ENCODE data around the gene SLC41A3. TPM values are rescaled to one million over a fixed set of nuclear protein-coding genes. Genes with fewer than 3 reads are reported as not detected.

SLC41A3 gene
- total RNA-seq, 1 donor from 2014 or later = 31.6 TPM

DNA sequence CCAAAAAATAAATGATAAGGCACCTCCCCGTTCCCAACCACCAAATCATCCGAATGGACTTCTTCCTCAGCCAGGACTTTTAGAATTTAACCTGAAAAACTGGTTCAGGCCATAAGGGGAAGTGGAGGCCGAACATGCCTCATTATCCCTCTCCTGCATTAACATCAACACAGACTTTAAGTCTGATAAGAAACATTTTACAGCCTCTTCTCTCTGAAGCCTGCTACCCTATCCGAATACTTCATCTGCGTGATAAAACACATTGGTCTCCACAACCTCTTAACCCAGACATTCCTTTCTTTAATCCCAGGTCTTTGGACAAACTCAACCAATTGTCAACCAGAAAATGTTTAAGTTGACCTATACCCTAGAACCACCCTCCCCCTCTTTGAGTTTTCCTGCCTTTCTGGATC lies 850 bp upstream of the SLC41A3 start:
- DNase-seq (ENCODE audit: low read depth) (no peak), FAIRE-seq (no peak)
- Histone ChIP-seq H3K4me1 (ENCODE audit: insufficient read depth, low read length) (peaks cover 4% of the 10 kb centered on the region), H3K27me3 (ENCODE audit: insufficient read depth, low read length) (no peaks in the 10 kb centered on the region), H3K79me2 (ENCODE audit: insufficient read depth, low read length) (peaks cover 4% of the 10 kb centered on the region), H3K4me3 (ENCODE audit: insufficient read depth, low read depth, low read length) (peak overlapping the region; percentile 60), H3K4me2 (ENCODE audit: low read length) (peak overlapping the region; percentile 84), H2AFZ (ENCODE audit: low read depth, low read length) (no peak overlapping the region), H3K36me3 (ENCODE audit: insufficient read depth, low read length) (no peaks in the 10 kb centered on the region), H4K20me1 (ENCODE audit: insufficient read depth, low read length) (peaks cover 6% of the 10 kb centered on the region), H3K27ac (ENCODE audit: low read depth, low read length) (no peak overlapping the region), H3K9me3 (ENCODE audit: insufficient read depth, low read depth, low read length) (no peaks in the 10 kb centered on the region), H3K9ac (ENCODE audit: low read length) (peak overlapping the region; percentile 81)
- H3K36me3 Mint-ChIP-seq (ENCODE audit: low read depth, unreplicated experiment) = no peaks in the 10 kb centered on the region
- TF ChIP-seq EZH2 (IDR thresholded peaks at IDR 0.05; ENCODE audit: insufficient read depth, low read length) = no peak
- TF ChIP-seq, protein P1, sequence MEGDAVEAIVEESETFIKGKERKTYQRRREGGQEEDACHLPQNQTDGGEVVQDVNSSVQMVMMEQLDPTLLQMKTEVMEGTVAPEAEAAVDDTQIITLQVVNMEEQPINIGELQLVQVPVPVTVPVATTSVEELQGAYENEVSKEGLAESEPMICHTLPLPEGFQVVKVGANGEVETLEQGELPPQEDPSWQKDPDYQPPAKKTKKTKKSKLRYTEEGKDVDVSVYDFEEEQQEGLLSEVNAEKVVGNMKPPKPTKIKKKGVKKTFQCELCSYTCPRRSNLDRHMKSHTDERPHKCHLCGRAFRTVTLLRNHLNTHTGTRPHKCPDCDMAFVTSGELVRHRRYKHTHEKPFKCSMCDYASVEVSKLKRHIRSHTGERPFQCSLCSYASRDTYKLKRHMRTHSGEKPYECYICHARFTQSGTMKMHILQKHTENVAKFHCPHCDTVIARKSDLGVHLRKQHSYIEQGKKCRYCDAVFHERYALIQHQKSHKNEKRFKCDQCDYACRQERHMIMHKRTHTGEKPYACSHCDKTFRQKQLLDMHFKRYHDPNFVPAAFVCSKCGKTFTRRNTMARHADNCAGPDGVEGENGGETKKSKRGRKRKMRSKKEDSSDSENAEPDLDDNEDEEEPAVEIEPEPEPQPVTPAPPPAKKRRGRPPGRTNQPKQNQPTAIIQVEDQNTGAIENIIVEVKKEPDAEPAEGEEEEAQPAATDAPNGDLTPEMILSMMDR (IDR thresholded peaks at IDR 0.05; ENCODE audit: insufficient read depth, low read depth, low read length) = no peak
- no peak overlapping the region for H3K27ac Mint-ChIP-seq (ENCODE audit: unreplicated experiment)
- H3K4me3 Mint-ChIP-seq (ENCODE audit: unreplicated experiment) = peak overlapping the region; percentile 81
- H3K27me3 Mint-ChIP-seq (ENCODE audit: low read depth, unreplicated experiment) = no peaks in the 10 kb centered on the region
- peaks cover 11% of the 10 kb centered on the region for H3K9me3 Mint-ChIP-seq (ENCODE audit: unreplicated experiment)
- peaks cover 2% of the 10 kb centered on the region for H3K4me1 Mint-ChIP-seq (ENCODE audit: low read depth, unreplicated experiment)

DNA sequence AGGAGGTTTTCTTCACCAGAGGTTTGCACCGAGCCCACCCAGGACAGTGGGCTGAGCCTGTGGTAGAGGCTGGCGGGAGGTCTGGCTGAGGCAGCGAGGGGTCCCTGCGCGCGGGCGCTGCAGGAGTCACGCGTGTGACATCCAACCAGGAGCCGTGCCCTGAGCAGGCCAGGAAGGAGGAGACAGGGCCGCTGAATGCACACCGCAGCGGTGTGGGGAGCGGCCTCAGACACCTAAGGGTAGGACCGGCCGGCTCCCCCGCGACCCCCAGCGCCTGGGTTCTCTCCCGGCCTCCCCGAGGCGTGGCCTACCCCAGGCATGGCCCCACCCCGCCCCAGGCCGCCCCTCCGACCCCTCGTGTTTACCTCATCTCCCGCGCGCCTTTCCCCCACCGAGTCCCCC lies 412 bp downstream of the SLC41A3 start:
- no peaks in the 10 kb centered on the region for H3K36me3 Mint-ChIP-seq (ENCODE audit: low read depth, unreplicated experiment)

DNA sequence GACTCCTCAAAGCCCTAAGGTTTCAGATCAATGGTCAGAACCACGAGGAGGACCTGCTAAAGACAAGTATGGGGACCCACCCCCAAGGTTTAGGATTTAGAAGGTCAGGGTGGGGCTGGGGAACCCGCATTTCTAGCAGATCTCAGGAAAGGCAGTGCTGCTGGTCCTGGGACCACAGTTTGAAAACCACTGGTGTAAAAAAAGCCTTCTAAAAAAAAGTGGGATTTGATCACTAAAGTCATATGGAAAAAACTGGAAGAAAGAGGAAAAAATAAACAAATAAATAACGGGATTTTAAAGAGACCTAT lies 832 bp downstream of the SLC41A3 start:
- H3K9me3 ChIP-seq (ENCODE audit: insufficient read depth, low read depth, low read length) = no peaks in the 10 kb centered on the region
- peaks cover 6% of the 10 kb centered on the region for H4K20me1 ChIP-seq (ENCODE audit: insufficient read depth, low read length)
- H3K4me1 ChIP-seq (ENCODE audit: insufficient read depth, low read length) = peaks cover 4% of the 10 kb centered on the region
- no peak for TF ChIP-seq EZH2 (IDR thresholded peaks at IDR 0.05; ENCODE audit: insufficient read depth, low read length)
- TF ChIP-seq, protein P1 (IDR thresholded peaks at IDR 0.05; ENCODE audit: insufficient read depth, low read depth, low read length) = no peak
- Mint-ChIP-seq H3K4me1 (ENCODE audit: low read depth, unreplicated experiment) (peaks cover 2% of the 10 kb centered on the region), H3K4me3 (ENCODE audit: unreplicated experiment) (peak overlapping the region; percentile 88), H3K9me3 (ENCODE audit: unreplicated experiment) (peaks cover 10% of the 10 kb centered on the region), H3K27ac (ENCODE audit: unreplicated experiment) (peak overlapping the region; percentile 35), H3K36me3 (ENCODE audit: low read depth, unreplicated experiment) (peaks cover under 1% of the 10 kb centered on the region), H3K27me3 (ENCODE audit: low read depth, unreplicated experiment) (no peaks in the 10 kb centered on the region)
- no peaks in the 10 kb centered on the region for H3K36me3 ChIP-seq (ENCODE audit: insufficient read depth, low read length)
- H3K4me3 ChIP-seq (ENCODE audit: insufficient read depth, low read depth, low read length) = peak overlapping the region; percentile 60
- H3K9ac ChIP-seq (ENCODE audit: low read length) = peak overlapping the region; percentile 81
- H3K27me3 ChIP-seq (ENCODE audit: insufficient read depth, low read length) = no peaks in the 10 kb centered on the region
- peak overlapping the region; percentile 81 for H2AFZ ChIP-seq (ENCODE audit: low read depth, low read length)
- H3K27ac ChIP-seq (ENCODE audit: low read depth, low read length) = no peak overlapping the region
- H3K79me2 ChIP-seq (ENCODE audit: insufficient read depth, low read length) = peaks cover 4% of the 10 kb centered on the region
- DNase-seq (ENCODE audit: low read depth) (no peak), FAIRE-seq (no peak)
- peak overlapping the region; percentile 84 for H3K4me2 ChIP-seq (ENCODE audit: low read length)

More for the DNA sequence above, 412 bp downstream of the SLC41A3 start:
- H3K9ac ChIP-seq (ENCODE audit: low read length) = peak overlapping the region; percentile 81
- TF ChIP-seq, protein P1 (IDR thresholded peaks at IDR 0.05; ENCODE audit: insufficient read depth, low read depth, low read length) = no peak
- H3K9me3 ChIP-seq (ENCODE audit: insufficient read depth, low read depth, low read length) = no peaks in the 10 kb centered on the region
- no peaks in the 10 kb centered on the region for H3K27me3 ChIP-seq (ENCODE audit: insufficient read depth, low read length)
- H3K79me2 ChIP-seq (ENCODE audit: insufficient read depth, low read length) = peaks cover 4% of the 10 kb centered on the region
- DNase-seq (ENCODE audit: low read depth) = peak; percentile 22
- H3K27ac Mint-ChIP-seq (ENCODE audit: unreplicated experiment) = peak overlapping the region; percentile 35
- no peak for FAIRE-seq
- peaks cover 11% of the 10 kb centered on the region for H3K9me3 Mint-ChIP-seq (ENCODE audit: unreplicated experiment)
- peak overlapping the region; percentile 81 for H2AFZ ChIP-seq (ENCODE audit: low read depth, low read length)
- peaks cover 6% of the 10 kb centered on the region for H4K20me1 ChIP-seq (ENCODE audit: insufficient read depth, low read length)
- peak overlapping the region; percentile 19 for H3K27ac ChIP-seq (ENCODE audit: low read depth, low read length)
- no peaks in the 10 kb centered on the region for H3K27me3 Mint-ChIP-seq (ENCODE audit: low read depth, unreplicated experiment)
- H3K36me3 ChIP-seq (ENCODE audit: insufficient read depth, low read length) = no peaks in the 10 kb centered on the region
- H3K4me2 ChIP-seq (ENCODE audit: low read length) = peak overlapping the region; percentile 84
- H3K4me1 ChIP-seq (ENCODE audit: insufficient read depth, low read length) = peaks cover 4% of the 10 kb centered on the region
- H3K4me3 ChIP-seq (ENCODE audit: insufficient read depth, low read depth, low read length) = peak overlapping the region; percentile 60
- peak overlapping the region; percentile 88 for H3K4me3 Mint-ChIP-seq (ENCODE audit: unreplicated experiment)
- H3K4me1 Mint-ChIP-seq (ENCODE audit: low read depth, unreplicated experiment) = peaks cover 2% of the 10 kb centered on the region
